ENCODE measurements around the gene VSTM2L.

Gene VSTM2L

DNA sequence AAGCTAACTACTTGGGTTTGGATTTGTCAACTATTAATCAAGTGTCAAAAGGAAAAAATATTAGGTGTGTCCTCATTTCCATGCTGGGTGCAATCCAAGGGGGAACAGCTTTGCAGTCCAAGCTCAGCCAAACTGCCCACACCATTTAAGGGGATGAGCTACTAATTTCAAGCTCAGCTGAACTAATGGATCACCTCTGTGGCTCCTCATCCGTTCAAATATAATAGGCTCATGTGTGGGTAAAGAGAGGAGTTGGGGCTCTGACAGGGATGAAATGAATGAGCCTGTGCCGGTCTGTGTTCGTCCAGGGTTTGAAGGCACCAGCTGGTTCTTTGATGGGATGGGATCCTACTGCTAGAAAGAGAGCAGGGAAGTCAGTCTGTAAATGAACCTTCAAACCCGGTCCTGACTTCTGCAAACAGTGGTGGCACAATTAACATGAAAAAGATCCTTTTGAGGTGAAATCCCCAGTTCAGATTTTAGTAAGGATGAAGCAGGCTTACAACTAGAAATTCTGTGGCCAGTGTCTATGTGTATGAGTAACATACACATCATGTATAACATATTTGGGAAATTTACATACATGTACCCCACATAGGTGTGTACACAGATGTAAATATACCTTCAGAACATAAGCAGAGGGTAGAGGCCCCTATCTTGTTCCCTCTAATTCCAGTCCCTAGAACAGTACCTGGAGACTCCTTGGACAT, 88.4 kb downstream of the VSTM2L start:
- no peak for DNase-seq

- no peak for DNase-seq
Observed at GRCh38 chr20:37991908-37992307, 89.0 kb downstream of the VSTM2L start.

DNA sequence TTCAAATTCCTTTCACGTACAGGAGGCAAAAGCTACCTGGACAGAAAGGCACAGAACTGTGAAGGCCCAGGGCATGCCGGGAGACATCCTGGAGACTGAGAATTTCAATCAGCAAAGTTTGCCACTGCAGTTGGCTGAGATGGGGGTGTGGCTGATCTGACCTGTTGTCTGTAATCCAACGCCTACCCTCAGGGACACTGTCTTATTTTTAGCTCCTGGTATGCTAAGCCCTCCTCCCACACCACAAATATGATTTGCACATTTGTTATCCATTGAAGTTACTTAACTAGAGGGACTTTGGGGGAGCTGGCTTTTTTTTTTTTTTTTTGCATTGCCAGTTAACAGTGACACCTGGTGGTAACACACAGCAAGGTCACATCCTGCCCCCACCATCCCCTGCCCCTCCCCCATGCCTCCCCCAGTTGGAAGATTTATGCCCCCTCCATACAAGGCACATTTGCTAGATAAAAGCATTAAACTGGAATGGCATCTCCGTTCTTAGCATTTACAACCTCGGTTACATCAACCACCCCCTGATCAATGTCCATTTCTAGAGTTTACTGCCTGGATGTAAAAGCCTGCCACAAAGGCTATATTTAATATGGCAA, 90.0 kb downstream of the VSTM2L start:
- peak in 1 of 4 experiments; percentile 4 for DNase-seq

GRCh38 chr20:37994512-37994911, 91.6 kb downstream of the VSTM2L start:
- no peak for DNase-seq
